Urinary bladder (tissue), 4 donors: ENCODE results near the gene HSPA12B. TPM values are rescaled to one million over a fixed set of nuclear protein-coding genes. Genes with fewer than 3 reads are reported as not detected.
"Not testable (repeated sequence)": the region's sequence is repeated elsewhere in the genome, so short reads cannot be mapped to it uniquely, and the experiment has no call there.

Source experiments
- DNase-seq: peaks from one replicate; pipeline ENCODE4 v3.0.0-alpha.2; 2015; ENCODE audit errors: extremely low spot score
- H3K27ac ChIP-seq: one replicate; pipeline ENCODE4 v1.5.1; 2013; ENCODE audit warnings: low read depth, mild to moderate bottlenecking, moderate library complexity
- H3K36me3 ChIP-seq: one replicate; pipeline ENCODE4 v1.6.1; 2013; ENCODE audit warnings: mild to moderate bottlenecking, moderate library complexity; ENCODE audit not compliant: insufficient read depth
- H3K4me1 ChIP-seq: one replicate; pipeline ENCODE4 v1.6.1; 2013; ENCODE audit warnings: mild to moderate bottlenecking, moderate library complexity; ENCODE audit not compliant: insufficient read depth
- H3K4me3 ChIP-seq: one replicate; pipeline ENCODE4 v1.5.1; 2013; ENCODE audit warnings: low read depth, low read length
- WGBS: extraction: QIAGEN DNeasy Blood & Tissue Kit; methylation state at CpG from one replicate; pipeline ENCODE4 v1.1.7; 2013; 5-methylcytosine and 5-hydroxymethylcytosine counted together
- polyA plus RNA-seq: library from polyadenylated mRNA; stranded (reverse); fragments of 200-250 nt; gene quantifications from one replicate; pipeline ENCODE4 v1.2.3, GENCODE V29; 2013
- total RNA-seq: library from RNA; depleted of rRNA; stranded (reverse); fragments of >200 nt; gene quantifications from one replicate; pipeline ENCODE4 v1.2.3, GENCODE V29; 2014
- donor health status: healthy with polysubstance abuse.
- donor health status: healthy.

The HSPA12B gene
- total and polyA plus RNA-seq, 2 donors, result 10.7 to 11.8 TPM

DNA sequence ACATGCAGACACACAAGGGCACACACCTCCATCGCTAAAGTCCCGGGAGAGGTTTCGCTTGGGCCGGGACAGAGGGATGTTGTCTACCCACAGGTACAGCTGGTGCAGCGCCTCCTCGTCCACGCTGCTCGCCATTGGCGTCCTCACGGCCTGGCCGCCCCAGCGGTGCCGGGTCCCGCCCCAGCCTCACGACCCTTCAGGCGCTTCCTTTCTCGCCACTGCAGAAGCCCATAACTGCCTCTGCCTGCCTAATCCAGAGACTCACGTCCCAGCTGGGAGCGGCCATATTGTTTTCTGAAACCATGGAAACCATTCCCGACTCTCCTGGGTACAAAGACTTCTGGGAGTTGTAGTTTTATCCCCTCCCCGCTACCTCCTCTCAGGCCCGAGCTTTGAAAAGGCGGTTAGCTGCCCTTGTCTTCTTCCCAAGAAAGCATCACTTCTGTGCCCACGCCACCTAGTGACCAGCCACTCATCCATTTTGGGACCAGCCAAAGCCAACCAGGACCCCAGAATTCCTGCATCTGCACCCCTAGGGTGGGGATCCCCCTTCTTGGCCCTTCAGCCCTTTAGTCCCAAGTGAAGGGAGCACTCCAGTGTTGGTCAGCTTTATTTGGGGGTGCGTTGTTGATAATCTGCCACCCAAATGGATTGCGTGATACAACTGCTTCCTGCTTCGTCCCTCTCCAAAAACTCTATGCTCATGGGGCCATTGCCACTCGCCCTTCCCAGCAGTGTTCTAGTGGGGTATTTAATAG, 48.8 kb downstream of the HSPA12B start, which contains the start of gene SPEF1:
Gene SPEF1, minus strand, starts transcription at position 296 of the 758 bp plus-strand sequence. Its CDS starts 161 bp downstream, at position 135.
- Histone ChIP-seq H3K36me3 (no peaks in the 10 kb centered on the region), H3K4me3 (no peak within 1 kb of the TSS), H3K4me1 (peaks cover 2% of the 10 kb centered on the region), H3K27ac (no peak within 1 kb of the TSS)
- WGBS, result 16% methylated on average over 28 of the region's 28 CpGs
- peak; percentile 94 for DNase-seq

DNA sequence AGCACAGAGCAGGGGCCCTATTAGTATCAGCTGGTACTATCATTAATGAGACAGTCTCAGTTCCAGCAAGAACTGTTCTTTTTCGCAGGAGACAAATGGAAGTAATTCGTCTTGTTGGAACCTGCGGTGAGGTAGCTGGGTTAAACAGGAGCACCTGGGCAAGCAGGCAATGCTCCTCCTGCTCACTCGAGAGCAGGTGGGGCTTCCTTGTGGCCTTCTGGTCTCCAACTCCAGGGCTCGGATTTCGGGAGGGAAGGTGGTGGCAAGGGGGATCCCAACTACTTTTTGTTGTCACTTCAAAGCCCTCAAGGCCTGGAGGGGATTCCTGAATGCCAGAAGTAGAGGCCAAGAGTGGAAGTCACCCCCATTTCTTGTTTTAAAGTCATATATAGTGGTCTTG, 50.1 kb downstream of the HSPA12B start:
- no peak for DNase-seq
- Histone ChIP-seq H3K27ac (no peak overlapping the region), H3K4me1 (peaks cover 2% of the 10 kb centered on the region), H3K4me3 (no peak overlapping the region), H3K36me3 (no peaks in the 10 kb centered on the region)
- WGBS, result 75% methylated on average over 6 of the region's 6 CpGs

DNA sequence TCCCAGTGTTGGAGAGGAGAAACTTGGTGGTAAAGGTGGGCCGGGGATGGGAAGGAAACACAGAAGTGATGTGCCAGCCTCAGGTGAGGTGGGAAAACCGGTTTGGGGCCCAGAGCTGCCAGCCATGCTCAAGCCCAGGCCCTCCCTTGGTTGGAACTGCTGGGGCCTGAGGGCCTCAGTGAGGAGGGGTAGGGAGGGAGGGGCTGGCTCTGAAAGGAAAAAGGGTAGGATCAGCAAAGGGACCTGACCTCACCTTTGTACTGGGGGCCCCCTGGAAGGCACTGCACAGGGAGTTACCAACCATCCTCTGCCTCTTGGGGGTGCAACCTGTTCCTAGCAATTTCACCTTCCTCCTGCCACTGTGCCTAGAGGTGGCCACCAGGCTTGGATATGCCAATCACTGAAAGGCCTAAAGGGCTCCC, 50.6 kb downstream of the HSPA12B start:
- 59% methylated on average over 2 of the region's 2 CpGs for WGBS
- DNase-seq, result no peak
- Histone ChIP-seq H3K4me1 (no peaks in the 10 kb centered on the region), H3K36me3 (no peaks in the 10 kb centered on the region), H3K27ac (no peak overlapping the region), H3K4me3 (no peak overlapping the region)

DNA sequence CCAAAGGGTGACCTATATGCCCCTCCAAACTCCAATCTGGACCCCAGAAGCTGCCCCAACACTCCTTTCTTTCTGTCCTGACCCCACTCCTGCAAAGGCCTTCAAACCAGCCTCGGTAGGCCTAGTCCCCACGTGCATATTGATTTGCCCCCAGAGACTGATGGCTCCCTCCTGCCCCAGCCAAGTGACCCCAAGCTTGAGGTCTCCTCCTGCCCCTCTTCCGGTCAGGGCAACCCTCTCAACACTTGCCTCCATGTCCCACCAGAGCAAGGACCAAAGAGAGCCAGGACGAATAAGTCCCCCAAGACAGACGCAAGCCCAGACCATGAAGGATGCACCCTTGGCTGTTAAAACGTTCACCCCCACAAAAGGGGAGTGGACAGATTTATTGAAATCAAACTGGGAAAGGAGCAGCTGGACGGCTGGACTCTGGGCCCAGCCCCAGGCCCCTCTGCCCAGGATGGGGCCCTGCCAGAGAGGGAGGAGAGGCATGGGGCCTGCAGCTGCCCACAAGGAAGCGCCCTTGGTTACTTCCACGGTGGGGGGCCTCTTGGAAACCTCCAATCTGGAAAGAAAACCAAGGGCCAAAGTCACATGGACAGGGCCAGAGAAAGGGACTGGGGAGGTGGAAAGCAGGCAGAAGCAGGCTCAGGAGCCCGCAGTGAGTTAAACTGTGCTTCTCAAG, 51.2 kb downstream of the HSPA12B start:
- Histone ChIP-seq H3K4me3 (no peak overlapping the region), H3K4me1 (no peaks in the 10 kb centered on the region), H3K36me3 (no peaks in the 10 kb centered on the region), H3K27ac (no peak overlapping the region)
- 68% methylated on average over 10 of the region's 10 CpGs for WGBS
- DNase-seq, result no peak

DNA sequence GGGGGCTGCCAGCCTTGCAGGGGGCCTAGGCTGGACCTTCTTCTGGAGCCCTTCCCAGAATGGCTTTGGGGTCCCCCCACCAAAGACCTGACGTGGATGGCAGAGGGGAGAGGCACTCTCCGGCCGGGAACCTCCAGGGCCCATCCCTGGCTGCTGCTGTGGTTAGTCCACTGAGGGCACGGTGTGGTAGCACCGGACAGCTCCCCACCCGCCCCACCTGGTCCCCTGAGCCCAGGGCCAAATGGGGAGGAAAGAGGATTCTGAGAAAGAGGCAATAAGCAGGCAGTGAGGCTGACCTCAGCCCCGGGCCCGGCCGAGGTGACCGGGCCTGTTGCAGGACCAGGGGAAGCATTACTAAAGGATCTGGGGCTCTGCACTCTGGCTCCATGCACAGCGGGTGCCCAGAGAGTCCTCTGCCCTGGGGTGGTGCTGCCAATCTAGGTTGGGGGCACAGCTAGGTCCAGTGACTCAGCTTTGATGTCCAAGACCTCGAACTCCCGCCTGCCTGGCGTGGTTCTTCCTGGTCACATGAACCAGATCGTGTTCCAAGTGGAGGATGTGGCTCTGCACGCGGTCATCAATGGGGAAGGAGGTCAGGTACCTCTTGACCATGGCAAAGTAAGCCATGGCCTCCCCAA, 51.9 kb downstream of the HSPA12B start:
- Histone ChIP-seq H3K36me3 (no peaks in the 10 kb centered on the region), H3K27ac (no peak overlapping the region), H3K4me3 (no peak overlapping the region), H3K4me1 (no peaks in the 10 kb centered on the region)
- DNase-seq, result no peak
- 76% methylated on average over 17 of the region's 17 CpGs for WGBS

DNA sequence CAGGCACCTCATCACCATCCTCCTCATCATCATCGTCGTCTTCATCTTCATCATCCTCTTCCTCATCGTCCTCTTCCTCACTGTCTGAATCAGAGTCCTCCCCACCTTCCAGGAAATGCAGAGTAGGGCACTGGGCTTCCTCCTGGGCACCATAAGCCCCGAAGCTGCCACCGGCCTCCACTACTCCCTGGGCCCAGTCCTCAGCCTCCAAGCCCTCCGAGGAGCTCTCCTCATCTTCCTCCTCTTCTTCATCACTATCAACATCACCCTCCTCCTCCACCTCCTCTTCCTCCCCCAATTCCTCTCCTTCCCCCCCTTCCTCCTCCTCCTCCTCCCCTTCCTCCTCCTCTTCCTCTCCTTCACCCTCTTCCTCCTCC, 52.4 kb downstream of the HSPA12B start:
- Histone ChIP-seq H3K36me3 (no peaks in the 10 kb centered on the region), H3K4me3 (no peak overlapping the region), H3K4me1 (no peaks in the 10 kb centered on the region), H3K27ac (no peak overlapping the region)
- WGBS, result 83% methylated on average over 6 of the region's 6 CpGs
- no peak for DNase-seq

DNA sequence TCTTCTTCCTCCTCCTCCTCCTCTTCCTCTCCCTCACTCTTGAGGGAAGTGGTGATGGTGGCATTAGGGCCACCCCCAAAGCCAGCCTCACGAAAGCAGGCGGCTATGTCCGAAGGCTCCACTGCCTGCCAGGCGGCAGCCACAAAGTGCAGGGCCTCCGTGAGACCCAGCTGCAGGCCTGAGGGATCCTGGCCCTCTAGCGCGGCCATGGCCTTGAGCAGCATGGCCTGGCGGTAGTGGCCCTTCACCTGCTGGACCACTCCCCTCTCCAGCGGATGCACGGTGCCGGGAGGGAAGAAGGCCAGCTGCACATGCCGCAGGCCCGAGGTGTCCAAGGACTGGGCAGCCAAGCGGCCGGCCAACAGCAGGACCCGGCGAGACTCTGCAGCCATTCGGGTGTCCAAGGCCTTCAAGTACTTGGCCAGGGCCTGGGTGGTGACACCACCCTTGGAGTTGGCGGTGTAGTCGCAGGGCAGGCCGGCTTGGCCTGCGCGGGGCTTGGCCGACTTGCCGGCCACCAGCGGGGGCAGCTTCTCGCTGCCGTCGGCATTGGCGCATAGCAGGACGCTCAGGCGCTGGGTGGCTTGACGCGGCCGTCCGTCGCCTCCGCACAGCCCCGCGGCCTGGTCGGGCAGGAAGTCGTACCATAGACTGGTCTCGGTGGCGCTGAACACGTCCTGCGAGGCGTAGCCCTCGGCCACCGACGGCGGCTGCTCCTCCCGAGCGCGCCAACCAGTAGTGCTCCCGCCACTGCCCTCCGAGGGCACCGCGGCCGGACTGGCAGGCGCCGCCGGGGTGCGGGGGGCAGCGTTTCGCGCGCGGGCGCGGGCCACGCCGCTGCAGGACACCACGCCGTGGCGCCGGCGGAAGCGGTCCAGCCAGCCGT, 53.0 kb downstream of the HSPA12B start:
- Histone ChIP-seq H3K36me3 (no peaks in the 10 kb centered on the region), H3K4me1 (no peaks in the 10 kb centered on the region), H3K4me3 (peak overlapping the region; percentile 88), H3K27ac (no peak overlapping the region)
- 23% methylated on average over 79 of the region's 79 CpGs for WGBS
- DNase-seq, result no peak

GRCh38 chr20:3786126-3786484, 53.6 kb downstream of the HSPA12B start:
- no peaks in the 10 kb centered on the region for H3K4me1 ChIP-seq

DNA sequence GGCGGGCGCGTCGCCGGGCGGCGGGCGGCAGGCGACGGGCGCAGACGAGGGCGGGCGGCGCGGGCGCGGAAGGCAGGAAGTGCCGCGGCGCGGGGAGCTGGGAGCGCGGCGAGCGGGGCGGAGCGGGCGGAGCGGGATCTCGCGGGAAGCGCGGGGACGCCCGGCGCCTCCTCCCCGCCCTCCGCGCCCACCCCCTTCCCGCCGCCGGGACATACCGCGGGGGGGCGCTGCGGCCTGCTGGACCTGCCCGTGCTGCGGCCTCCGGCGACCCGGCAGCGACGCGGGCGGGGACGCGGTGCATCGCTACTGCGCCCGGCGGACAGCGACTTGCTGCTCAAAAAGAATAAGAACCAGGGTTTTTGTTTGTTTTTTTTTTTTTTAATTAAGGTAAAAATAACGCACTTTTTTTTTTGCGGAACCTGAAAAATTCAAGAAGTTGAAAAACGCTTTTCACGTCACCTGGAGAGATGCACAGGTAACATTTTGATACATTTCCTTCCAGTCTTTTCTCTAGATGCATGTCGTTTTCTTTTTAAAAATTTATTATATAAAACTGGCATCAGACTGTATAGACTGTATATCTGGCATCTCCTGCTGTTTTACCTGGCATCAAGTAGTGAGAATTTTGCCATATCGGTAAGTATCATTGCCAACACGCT, 54.3 kb downstream of the HSPA12B start, which contains the start of gene CENPB:
Gene CENPB, minus strand, starts transcription at position 76 of the 659 bp plus-strand sequence. CDS start 257 bp downstream, outside the sequence.
- 3% methylated on average over 70 of the region's 70 CpGs for WGBS
- Histone ChIP-seq H3K4me3 (peak within 1 kb of the TSS; percentile 88), H3K27ac (peak within 1 kb of the TSS; percentile 81), H3K4me1 (no peaks in the 10 kb centered on the region), H3K36me3 (no peaks in the 10 kb centered on the region)
- no peak for DNase-seq

More at GRCh38 chr20:3786126-3786484, 53.6 kb downstream of the HSPA12B start:
- Histone ChIP-seq H3K4me3 (peak overlapping the region; percentile 88), H3K36me3 (no peaks in the 10 kb centered on the region), H3K27ac (peak overlapping the region; percentile 81)
- 1% methylated on average over 35 of the region's 35 CpGs for WGBS
- no peak for DNase-seq

DNA sequence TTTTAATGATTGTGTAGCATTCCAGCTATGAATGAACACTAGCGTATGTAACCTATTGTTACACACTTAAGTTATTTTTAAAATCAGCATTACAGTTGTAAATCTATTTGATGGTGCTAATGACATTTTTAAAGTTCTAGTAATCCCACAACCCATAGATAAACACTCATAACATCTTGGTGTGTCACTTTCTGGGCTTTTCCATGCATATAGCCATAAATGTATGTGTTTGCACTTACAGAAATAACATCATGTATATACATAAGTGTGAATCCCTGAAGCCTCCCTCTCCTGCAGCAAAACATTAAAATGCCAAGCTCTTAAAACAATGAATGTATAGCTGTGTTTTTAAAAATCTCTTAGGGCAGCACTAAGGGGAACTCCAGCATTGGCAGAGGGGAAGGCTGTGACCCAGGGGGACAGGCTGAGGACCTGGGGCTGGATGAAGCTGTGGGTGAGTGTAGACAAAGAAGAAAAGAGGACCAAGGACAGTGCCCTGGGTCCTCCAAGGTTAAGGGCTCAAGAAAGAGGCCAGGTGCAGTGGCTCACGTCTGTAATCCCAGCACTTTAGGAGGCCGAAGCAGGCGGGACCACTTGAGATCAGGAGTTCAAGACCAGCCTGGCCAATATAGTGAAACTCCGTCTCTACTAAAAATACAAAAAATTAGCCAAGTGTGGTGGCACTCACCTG, 55.0 kb downstream of the HSPA12B start:
- no peaks in the 10 kb centered on the region for H3K4me1 ChIP-seq

DNA sequence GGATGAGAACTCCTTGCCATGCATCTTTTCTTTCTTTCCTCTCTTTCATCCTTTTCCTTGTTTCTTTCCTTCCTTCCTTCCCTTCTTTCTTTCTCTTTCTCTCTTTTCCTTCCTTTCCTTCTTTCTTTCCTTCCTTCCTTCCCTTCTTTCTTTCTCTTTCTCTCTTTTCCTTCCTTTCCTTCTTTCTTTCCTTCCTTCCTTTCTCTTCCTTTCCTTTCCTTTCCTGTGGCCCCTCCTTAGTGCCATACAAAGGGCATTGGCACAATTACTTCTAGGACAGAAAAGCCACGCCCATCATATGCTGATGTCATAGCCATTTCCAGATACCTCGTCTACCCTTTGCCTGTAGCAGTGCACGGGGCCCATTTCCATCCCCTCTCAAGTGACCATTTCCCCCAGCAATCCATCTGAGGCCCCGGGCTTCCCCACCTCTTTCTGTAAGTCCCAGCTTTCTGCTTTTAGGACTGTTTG, 56.2 kb downstream of the HSPA12B start:
- Histone ChIP-seq H3K27ac (no peak overlapping the region), H3K36me3 (no peaks in the 10 kb centered on the region), H3K4me3 (no peak overlapping the region), H3K4me1 (no peaks in the 10 kb centered on the region)
- WGBS, result 59% methylated on average over 4 of the region's 4 CpGs
- DNase-seq, result no peak

More for the DNA sequence above, 55.0 kb downstream of the HSPA12B start:
- no peaks in the 10 kb centered on the region for H3K36me3 ChIP-seq
- no peak overlapping the region for H3K4me3 ChIP-seq
- no peak for DNase-seq
- WGBS, result 63% methylated on average over 5 of the region's 5 CpGs
- H3K27ac ChIP-seq, result no peak overlapping the region

DNA sequence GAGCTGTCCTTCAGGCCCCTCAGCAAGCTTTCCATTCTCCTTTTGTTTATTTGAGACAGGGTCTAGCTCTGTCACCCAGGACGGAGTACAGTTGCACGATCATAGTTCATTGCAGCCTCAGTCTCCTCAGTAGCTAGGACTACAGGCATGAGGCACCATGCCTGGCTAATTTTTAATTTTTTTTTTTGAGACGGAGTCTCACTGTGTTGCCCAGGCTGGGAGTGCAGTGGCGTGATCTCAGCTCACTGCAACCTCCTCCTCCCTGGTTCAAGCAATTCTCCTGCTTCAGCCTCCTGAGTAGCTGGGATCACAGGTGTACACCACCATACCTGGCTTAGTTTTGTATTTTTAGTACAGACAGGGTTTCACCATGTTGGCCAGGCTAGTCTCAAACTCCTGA, 56.7 kb downstream of the HSPA12B start:
- H3K27ac ChIP-seq, H3K4me3 ChIP-seq, H3K4me1 ChIP-seq, DNase-seq, H3K36me3 ChIP-seq: not testable (repeated sequence)
- 94% methylated on average over 4 of the region's 4 CpGs for WGBS
